ENCODE measurements around the gene TCF15. TPM values are rescaled to one million over a fixed set of nuclear protein-coding genes. Genes with fewer than 3 reads are reported as not detected.

TCF15 gene
- total RNA-seq, result not detected

GRCh38 chr20:610130-611046, at the start of gene TCF15:
Gene TCF15, minus strand, starts transcription at chr20:610309. Its CDS starts 72 bp downstream, at chr20:610237.

GRCh38 chr20:653110-653589, 43.0 kb upstream of the TCF15 start, which contains the start of gene SRXN1:
Gene SRXN1, minus strand, starts transcription at chr20:653200. Its CDS starts 15 bp downstream, at chr20:653185.

Other genes starting within 250 kb of the TCF15 start
- gene TRIB3, start 229.5 kb downstream of the TCF15 start, total RNA-seq, result 10 to 100 TPM; 24.8 to 46.6 TPM
- 100 to 1,000 TPM in 1 of 2 donors, 10 to 100 TPM in 1; 98.2 to 102 TPM for gene RBCK1, start 202.0 kb downstream of the TCF15 start, total RNA-seq
- gene TBC1D20, start 147.8 kb downstream of the TCF15 start, total RNA-seq, result 10 to 100 TPM; 47.3 to 55.1 TPM
- gene CSNK2A1, start 66.5 kb downstream of the TCF15 start, total RNA-seq, result 10 to 100 TPM; 87.1 to 91.2 TPM
- gene SRXN1, start 42.9 kb upstream of the TCF15 start, total RNA-seq, result 10 to 100 TPM; 41.6 to 65.9 TPM
- gene SCRT2, start 65.5 kb upstream of the TCF15 start, total RNA-seq, result not detected
- under 1 TPM in 1 of 2 donors, not detected in 1; 0.33 TPM for gene SLC52A3, start 158.2 kb upstream of the TCF15 start, total RNA-seq
- gene FAM110A, start 223.4 kb upstream of the TCF15 start, total RNA-seq, result 1 to 10 TPM; 2.8 to 3.3 TPM

Data from melanocyte of skin (primary cell).